ACHN (cell line): ENCODE measurements around the gene ABL1.
"Not testable (repeated sequence)": the region's sequence is repeated elsewhere in the genome, so short reads cannot be mapped to it uniquely, and the experiment has no call there.

ENCODE experiments used
- DNase-seq: peaks from one replicate; pipeline ENCODE4 v3.0.0-alpha.2; 2015
- in situ Hi-C: cut with HindIII; loops from 2 replicates; pipeline ENCODE4 v1.10.0; 2017; ENCODE audit warnings: low sequenced_read_pairs, low pct_ligation_motif_present, low pct_unique_long_range_greater_than_20kb

Gene ABL1

DNA sequence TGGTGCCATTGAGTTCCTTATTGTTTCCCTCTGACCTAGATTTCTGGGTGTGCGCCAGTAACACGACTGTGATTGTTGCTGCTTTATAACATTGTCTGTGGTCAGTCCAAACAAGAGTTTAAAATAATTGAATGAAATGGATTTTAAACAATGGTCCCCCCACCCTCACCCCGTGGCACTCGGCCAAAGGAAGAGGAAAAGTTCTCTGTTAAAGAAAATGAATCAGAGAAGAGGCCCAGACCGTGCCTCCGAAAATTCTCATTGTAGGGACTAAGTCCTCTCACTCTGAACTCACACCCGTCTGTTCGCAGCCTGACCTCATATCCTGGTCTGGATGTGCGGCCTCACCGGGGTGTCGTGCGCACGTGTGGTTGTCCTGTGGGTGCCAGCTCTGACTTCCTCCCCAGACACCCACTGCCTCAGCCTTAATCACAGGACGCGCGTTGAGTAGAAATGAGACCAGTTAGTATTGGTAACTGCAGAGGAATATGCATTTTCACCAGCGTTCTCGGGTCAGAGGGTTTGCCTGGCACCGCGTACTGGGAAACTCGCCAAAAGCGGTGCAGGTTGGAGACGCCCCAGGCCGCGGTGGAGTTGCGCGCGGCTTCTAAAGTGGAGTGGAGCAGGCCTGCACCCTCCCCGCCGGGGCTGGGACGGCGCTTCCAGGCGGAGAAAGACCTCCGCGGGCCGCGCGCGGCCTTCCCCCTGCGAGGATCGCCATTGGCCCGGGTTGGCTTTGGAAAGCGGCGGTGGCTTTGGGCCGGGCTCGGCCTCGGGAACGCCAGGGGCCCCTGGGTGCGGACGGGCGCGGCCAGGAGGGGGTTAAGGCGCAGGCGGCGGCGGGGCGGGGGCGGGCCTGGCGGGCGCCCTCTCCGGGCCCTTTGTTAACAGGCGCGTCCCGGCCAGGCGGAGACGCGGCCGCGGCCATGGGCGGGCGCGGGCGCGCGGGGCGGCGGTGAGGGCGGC is at the start of gene ABL1:
ABL1 (plus strand) TSS at position 884 of the 966 bp plus-strand sequence. CDS start 193 bp downstream, outside the sequence.
- peak; percentile 79 for DNase-seq
- in situ Hi-C loops: no loop called here

DNA sequence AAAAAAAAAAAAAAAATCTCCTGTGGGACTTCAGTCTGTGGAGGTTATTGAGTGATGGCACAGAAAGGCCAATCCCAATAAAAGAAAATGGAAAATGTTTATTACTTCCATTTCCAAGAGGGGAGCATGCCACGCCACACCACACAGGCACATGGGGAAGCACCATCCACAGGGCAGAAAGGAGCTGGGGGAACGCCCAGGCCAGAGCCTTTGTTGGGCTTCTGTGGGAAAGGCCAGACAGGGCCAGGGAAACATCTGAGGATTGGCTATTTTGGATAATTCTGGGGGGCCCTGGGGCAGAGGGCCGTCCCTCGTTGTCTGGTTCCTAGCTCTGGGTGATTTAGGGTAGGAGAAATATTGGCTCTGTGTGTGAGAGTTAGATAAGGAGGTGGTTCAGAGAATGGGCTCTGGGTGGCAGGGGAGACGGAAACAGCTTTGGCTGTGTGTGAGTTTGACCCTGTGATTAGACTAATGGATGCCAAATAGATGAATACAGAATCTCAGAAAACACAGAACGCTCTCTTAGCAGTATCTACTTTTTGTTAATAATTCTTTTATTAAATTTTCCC is 49.0 kb upstream of the ABL1 start:
- in situ Hi-C loops: no loop called here
- no peak for DNase-seq

DNA sequence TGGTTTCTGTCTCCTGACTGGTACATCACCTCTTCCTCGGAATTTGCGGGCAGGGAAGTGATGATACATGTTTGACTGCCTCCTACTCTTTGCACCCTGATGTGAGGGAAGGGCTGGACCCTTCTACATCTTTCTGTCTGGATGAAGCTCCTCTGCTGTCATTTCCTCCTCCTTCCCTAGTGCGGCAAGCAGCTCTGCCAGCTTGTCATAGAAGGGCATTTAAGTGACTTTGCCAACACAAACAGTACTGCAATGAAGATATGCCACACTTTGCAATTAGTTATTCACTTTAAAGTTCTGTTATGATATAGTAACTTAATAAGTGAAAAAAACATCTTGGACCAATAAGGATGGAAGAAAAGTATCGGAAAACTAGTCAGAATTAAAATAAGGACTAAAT is 48.5 kb upstream of the ABL1 start:
- no peak for DNase-seq
- in situ Hi-C loops: no loop called here

DNA sequence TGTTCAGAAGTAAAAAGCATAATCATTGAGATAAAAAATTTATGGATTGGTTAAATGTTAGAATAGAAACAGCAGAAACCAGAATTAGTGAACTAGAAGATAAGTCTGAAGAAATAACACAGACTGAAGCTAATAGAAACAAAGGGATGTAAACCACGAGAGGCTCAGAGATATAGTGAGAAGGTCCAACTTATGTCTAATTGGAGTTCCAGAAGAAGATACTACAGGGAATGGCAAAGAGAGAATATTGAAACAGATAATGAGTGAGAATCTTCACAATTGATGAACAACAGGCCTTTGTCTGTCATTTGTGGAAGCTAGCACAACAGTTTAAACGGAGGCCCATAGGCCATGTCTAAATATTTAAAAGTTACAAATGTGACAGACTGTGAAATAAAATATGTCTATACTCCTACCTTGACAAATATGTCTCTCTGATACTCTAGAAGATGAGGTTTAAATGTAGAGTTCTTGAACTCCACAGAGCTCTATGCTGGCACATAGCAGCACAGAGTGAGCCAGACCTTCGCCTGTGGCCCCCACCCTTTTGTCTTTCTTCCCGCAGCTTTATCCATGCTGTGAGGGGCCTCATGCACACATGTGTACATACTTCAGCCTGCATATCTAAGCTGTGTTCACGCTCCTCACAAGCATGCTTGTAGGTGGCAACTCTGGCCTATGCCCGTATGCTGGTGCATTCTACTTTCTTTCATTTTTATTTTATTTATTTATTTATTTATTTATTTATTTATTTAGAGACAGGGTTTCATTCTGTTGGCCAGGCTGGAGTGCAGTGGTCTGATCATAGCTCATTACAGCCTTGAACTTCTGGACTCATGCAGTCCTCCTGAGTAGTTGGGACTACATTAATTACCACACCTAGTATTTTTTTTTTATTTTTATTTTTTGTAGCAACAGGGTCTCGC is 45.0 kb upstream of the ABL1 start:
- in situ Hi-C loops: no loop called here
- DNase-seq: peak; percentile 12

DNA sequence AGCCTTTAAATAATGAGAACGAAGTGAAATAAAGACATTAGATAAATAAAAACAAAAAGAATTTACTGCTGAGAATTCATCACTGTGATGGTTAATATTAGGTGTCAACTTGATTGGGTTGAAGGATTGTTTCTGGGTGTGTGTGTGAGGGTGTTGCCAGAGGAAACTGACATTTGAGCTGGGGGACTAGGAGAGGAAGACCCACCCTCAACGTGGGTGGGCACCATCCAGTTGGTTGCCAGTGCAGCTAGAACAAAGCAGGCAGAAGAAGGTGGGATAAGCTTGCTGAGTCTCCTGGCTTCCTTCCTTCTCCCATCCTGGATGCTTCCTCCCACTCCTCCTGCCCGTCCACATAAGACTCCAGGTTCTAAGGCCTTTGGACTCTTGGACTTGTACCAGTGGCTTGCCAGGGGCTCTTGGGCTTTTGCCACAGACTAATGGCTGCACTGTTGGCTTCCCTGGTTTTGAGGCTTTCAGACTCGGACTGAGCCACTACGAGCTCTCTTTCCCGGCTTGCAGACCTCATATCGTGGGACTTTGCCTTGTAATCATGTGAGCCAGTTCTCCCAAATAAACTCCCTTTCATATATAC is 43.7 kb upstream of the ABL1 start:
- no peak for DNase-seq
- in situ Hi-C loops: no loop called here

DNA sequence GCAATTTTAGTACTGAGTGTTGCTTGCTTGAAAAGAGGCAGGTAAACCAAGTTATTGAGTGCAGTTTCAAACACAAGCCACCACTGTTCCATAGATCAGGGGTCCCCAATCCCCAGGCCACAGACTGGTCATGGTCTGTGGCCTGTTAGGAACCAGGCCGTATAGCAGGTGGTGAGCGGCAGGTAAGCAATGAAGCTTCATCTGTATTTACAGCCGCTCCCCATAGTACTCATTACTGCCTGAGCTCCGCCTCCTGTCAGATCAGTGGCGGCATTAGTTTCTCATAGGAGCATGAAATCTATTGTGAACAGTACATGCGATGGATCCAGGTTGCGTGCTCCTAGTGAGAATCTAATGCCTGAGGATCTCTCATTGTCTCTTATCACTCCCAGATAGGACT is 41.5 kb upstream of the ABL1 start:
- in situ Hi-C loops: no loop called here
- DNase-seq: no peak

DNA sequence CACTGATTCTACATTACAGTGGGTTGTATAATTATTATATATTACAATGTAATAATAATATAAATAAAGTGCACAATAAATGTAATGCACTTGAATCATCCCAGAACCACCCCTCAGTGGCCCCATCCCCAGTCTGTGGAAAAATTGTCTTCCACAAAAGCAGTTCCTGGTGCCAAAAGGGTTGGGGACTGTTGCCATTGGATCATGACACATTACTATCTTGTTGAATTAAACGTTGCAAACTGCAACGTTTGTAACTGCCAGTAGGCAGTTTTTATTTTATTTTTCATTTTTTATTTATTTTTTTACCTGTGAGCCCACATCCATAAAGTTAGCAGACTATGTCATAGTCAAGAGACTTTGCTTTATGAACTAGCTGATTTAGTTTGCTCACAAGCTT is 41.0 kb upstream of the ABL1 start:
- in situ Hi-C loops, DNase-seq: not testable (repeated sequence)

DNA sequence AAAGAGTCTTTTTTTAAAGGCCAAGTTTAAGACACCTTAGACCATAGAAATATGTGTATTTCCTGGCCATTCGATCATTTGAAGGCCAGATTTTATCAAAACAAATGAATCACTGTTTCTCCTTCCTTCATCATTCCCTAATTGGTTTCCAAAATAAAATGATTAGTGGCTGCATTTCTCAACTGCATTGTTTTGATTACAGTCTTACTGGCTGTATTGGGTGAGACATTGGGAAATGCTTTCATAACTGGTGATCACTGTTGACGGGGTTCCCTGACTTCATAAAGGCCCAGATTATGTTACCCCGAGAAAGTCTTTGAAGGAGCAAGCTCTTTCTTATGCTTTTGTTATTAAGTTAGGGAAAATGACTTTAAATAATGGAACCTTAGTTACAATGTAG is 40.6 kb upstream of the ABL1 start:
- in situ Hi-C loops, DNase-seq: not testable (repeated sequence)

DNA sequence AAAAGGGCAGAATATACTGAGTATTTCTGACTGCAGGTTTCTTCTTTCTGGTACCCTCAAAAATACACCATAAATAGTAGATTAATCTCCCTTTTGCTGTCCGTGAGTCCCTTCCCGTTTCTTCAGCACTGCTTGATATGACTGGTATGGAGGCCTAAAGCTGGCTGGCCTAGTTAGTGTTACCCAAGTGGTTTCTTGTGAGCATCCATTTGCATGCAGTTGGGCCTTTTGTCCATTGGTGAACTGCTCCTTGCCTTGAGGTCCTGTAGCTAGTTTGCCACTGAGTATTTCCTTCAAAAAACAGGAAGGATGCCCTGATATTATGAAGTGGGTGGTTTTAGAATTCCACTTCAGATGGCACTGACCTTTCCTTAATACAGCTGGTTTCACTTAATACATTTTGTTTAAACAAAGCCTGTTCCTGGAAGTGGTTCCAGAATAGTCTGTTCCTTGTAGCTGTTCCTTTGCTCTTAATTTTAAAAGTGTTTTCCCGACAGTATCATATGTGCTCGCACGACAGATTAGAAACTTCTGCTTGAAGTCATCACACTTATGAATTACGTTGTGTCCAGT is 40.0 kb upstream of the ABL1 start:
- no peak for DNase-seq
- in situ Hi-C loops: no loop called here

DNA sequence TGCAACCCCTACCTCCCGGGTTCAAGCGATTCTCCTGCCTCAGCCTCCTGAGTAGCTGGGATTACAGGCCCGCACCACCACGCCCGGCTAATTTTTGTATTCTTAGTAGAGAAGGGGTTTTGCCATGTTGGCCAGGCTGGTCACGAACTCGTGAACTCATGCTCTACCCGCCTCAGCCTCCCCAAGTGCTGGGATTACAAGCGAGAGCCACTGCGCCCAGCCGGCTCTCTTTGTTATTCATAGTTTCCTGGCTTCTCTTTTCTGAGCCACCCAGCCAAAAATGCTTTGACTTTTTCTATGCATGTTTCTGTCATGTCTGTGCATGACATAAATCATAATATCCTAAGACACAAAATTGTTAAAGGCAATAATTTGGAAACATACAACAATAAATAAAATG is 31.9 kb upstream of the ABL1 start:
- in situ Hi-C loops, DNase-seq: not testable (repeated sequence)

DNA sequence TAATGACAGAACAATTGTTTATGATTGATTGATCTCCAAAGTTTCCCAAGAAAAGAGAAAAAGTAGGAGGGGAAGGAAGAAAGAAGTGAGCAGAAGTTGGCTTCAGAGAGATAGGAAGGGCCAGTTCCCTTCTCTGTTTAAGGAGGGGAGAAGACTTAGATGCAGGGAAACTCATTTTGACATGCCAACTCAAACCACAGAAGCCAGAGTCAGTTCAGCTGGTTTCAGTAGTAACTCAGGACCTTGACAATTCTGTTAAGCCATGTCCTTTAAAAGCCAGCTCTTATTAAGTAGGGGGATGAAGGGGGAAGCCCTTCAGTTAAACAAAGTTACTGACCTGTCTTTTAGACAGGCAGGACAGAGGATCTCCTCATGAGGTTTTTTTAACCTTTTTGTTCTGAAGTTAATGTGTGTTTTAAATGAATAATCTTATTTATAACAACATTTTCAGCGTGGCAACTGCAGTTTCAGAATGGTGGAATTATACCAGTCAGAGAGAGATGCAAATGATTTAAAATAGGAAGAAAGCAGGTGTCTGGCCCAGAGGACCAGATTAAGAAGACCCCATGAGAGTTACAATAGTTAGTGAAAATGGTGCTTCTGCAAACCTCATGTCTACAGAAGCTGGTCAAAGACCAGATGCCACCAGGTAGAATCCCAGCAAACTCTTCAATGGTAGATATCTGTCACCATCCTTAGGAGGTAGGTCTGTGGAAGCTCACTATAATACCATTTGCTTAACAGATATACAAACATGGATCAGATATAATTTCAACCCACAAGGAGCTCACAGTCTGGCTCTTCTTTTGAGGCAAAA is 29.3 kb upstream of the ABL1 start:
- no peak for DNase-seq
- in situ Hi-C loops: no loop called here

DNA sequence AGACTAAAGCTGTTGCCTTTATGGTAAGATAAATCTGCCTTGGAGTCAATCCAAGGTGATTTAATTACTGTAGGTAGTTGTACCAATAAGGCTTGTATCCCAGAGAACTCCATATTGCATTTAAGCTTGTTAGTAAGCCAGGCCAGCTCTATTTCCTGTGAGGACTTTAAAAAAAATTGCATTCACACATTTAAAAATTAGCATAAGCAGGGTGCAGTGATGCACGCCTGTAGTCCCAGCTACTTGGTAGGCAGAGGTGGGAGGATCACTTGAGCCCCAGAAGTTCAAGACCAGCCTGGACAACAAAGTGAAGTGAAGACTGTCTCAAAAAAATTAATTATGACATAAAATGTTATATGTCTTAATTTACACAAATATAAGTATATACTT is 28.7 kb upstream of the ABL1 start:
- in situ Hi-C loops: no loop called here
- DNase-seq: no peak

DNA sequence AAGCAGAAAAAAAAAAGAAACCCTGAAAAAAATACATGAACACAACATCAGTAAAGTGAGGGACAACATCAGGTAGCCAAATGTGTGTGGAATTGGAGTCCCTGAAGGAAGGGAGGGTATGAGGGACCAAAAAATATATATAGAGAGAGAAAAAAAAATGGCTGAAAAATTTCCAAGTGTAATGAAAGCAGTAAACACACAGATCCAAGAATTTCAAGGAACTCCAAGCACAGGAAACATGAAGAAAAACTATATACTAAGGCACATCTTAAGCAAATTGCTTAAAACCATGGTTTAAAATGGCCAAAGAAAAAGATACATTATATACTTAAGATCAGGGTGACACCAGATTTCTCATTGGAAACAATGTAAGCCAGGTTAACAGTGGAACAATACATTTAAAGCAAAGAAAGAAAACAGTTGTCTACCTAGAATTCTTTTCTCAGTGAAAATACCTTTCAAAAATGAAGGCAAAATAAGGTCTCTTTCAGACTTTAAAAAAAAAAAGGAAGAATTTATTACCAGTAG is 24.4 kb upstream of the ABL1 start:
- in situ Hi-C loops: no loop called here
- no peak for DNase-seq

DNA sequence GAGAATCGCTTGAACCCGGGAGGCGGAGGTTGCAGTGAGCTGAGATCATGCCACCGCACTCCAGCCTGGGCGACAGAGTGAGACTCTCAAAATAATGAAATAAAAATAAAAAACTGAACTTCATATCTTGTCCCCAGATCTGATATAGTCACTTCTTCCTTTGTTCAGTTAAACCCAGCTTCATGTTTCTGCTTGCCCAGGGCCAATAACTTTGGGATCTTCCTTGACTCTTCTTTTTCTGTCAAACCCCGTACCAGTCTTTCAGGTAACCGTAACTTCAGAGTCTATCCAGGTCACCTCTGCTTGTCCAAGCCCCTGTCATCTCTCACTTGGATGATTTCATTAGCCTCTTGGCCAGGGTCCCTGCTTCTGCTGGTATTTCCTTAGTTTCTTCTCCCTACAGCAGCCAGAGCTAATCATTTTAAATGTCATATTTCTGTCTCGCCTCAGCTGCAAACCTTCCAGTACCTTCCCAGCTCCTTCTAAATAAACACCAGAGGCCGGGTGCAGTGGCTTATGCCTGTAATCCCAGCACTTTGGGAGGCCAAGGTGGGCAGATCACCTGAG is 19.7 kb upstream of the ABL1 start:
- DNase-seq: no peak
- in situ Hi-C loops: no loop called here

DNA sequence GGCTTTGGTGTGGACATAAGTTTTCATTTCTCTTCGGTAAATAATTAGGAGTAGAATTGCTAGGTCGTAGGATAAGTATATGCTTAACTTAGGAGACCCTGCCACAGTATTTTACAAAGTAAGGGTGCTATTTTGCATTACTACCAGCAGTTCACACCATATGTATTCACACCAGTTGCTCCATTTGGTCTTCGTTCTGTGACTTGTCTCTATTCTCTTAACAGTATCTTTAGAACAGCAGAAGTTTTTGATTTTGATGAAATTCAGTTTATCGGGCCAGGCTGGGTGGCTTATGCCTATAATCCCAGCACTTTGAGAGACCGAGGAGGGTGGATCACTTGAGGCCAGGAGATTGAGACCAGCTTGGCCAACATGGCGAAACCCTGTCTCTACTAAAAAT is 17.1 kb upstream of the ABL1 start:
- in situ Hi-C loops: no loop called here

DNA sequence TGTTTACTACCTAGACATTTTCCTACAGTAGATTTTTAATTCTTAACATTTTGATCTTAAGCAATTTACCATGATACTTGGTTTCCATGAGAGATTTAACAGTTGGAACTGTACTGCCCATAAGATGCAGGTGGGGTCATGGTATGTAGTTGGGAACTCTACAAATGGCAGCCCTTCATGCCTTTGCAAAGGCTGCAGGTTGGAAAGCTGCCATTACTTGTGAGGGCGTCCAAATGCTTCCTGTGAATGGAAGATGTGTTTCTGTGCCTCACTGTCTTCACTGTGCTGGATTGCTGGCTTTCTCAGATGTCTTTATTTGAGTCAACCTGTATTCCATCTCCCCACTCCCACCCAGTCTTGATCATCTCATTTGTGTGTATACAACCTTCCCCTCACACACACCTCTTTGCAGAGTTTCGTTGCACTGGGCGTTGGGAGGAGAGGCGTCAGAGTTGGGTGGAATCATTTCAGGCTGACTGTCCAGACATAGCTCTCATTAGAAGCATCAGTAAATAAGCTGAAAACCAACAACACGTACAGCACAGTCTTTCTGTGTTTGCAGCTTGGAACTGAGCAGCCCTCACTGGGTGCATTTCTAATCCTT is 14.8 kb upstream of the ABL1 start:
- in situ Hi-C loops: no loop called here

More for the DNA sequence above, 17.1 kb upstream of the ABL1 start:
- no peak for DNase-seq

DNA sequence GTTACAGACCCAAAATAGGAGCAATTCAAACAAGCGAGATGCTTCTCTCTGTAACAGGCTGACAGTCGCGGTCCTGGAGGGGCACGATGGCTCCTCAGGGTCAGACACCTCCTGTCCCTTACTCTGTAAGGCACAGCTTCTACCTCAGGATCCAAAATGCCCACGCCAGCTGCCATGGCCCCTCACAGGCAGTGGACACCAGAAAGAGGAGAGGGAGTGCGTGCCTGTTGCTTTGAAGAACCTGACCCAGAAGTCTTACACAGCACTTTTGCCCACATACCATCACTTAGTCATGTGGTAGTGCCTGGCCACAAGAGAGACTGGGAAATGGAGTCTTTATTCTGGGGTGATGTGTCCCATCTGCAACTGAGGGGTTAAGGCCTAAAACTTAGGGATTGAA is 11.6 kb upstream of the ABL1 start:
- DNase-seq: no peak
- in situ Hi-C loops: no loop called here

More for the DNA sequence above, 14.8 kb upstream of the ABL1 start:
- DNase-seq: no peak
